ENCODE results near the gene COG3. TPM values are rescaled to one million over a fixed set of nuclear protein-coding genes. Genes with fewer than 3 reads are reported as not detected.

COG3 gene
- total and polyA plus RNA-seq, 2 of the 13 experiments (the other 11 are each of a cell fraction or from before 2014, with no cell fraction given) = 37.8 to 47.5 TPM

GRCh38 chr13:45447050-45447661 lies 17.6 kb upstream of the COG3 start (continued):
- TF ChIP-seq ZNF503 (CRISPR knock-in tag; IDR thresholded peaks at IDR 0.05) = peak; percentile 65; the same call in 1 of the 2 replicates
- TF ChIP-seq HMGA1 (CRISPR knock-in tag; conservative IDR thresholded peaks at IDR 0.05) = no peak
- TF ChIP-seq, protein P1, sequence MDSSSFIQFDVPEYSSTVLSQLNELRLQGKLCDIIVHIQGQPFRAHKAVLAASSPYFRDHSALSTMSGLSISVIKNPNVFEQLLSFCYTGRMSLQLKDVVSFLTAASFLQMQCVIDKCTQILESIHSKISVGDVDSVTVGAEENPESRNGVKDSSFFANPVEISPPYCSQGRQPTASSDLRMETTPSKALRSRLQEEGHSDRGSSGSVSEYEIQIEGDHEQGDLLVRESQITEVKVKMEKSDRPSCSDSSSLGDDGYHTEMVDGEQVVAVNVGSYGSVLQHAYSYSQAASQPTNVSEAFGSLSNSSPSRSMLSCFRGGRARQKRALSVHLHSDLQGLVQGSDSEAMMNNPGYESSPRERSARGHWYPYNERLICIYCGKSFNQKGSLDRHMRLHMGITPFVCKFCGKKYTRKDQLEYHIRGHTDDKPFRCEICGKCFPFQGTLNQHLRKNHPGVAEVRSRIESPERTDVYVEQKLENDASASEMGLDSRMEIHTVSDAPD (CRISPR knock-in tag; IDR thresholded peaks at IDR 0.05) = no peak
- TF ChIP-seq ZNF264 (CRISPR knock-in tag; IDR thresholded peaks at IDR 0.05) = peak; percentile 69; the same call in 1 of the 2 replicates
- TF ChIP-seq, protein P2, sequence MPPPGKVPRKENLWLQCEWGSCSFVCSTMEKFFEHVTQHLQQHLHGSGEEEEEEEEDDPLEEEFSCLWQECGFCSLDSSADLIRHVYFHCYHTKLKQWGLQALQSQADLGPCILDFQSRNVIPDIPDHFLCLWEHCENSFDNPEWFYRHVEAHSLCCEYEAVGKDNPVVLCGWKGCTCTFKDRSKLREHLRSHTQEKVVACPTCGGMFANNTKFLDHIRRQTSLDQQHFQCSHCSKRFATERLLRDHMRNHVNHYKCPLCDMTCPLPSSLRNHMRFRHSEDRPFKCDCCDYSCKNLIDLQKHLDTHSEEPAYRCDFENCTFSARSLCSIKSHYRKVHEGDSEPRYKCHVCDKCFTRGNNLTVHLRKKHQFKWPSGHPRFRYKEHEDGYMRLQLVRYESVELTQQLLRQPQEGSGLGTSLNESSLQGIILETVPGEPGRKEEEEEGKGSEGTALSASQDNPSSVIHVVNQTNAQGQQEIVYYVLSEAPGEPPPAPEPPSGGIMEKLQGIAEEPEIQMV (CRISPR knock-in tag; IDR thresholded peaks at IDR 0.05; ENCODE audit: low read depth) = 0 out of 2 replicates have a peak, but pooled peaks have one; percentile 31
- peak; percentile 54 to 76; a peak in 3 of 4 replicates for TF ChIP-seq ATF4 (CRISPR knock-in tag; IDR thresholded peaks at IDR 0.05)
- TF ChIP-seq ZNF292 (CRISPR knock-in tag; IDR thresholded peaks at IDR 0.05; ENCODE audit: borderline replicate concordance, low read depth) = peak; percentile 87; the same call in 1 of the 2 replicates
- TF ChIP-seq ZBTB7B (CRISPR knock-in tag; IDR thresholded peaks at IDR 0.05) = peak; percentile 32; the same call in 1 of the 2 replicates
- no peak for TF ChIP-seq RFX1 (IDR thresholded peaks at IDR 0.05)
- TF ChIP-seq ZNF781 (CRISPR knock-in tag; IDR thresholded peaks at IDR 0.05; ENCODE audit: borderline replicate concordance, not compliant biosample characterization) = no peak
- peak; percentile 58; the same call in 1 of the 2 replicates for TF ChIP-seq POGK (CRISPR knock-in tag; conservative IDR thresholded peaks at IDR 0.05)
- TF ChIP-seq, protein P3, sequence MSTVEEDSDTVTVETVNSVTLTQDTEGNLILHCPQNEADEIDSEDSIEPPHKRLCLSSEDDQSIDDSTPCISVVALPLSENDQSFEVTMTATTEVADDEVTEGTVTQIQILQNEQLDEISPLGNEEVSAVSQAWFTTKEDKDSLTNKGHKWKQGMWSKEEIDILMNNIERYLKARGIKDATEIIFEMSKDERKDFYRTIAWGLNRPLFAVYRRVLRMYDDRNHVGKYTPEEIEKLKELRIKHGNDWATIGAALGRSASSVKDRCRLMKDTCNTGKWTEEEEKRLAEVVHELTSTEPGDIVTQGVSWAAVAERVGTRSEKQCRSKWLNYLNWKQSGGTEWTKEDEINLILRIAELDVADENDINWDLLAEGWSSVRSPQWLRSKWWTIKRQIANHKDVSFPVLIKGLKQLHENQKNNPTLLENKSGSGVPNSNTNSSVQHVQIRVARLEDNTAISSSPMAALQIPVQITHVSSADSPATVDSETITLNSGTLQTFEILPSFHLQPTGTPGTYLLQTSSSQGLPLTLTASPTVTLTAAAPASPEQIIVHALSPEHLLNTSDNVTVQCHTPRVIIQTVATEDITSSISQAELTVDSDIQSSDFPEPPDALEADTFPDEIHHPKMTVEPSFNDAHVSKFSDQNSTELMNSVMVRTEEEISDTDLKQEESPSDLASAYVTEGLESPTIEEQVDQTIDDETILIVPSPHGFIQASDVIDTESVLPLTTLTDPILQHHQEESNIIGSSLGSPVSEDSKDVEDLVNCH (CRISPR knock-in tag; IDR thresholded peaks at IDR 0.05) = no peak
- no peak for TF ChIP-seq ZNF468 (CRISPR knock-in tag; IDR thresholded peaks at IDR 0.05)
- TF ChIP-seq BRD4 (CRISPR knock-in tag; IDR thresholded peaks at IDR 0.05) = peak; percentile 64; the same call in 1 of the 2 replicates
- no peak for TF ChIP-seq PTBP1 (IDR thresholded peaks at IDR 0.05; ENCODE audit: low read depth, low read length, poor library complexity, severe bottlenecking)
- TF ChIP-seq RXRB (CRISPR knock-in tag; IDR thresholded peaks at IDR 0.05; ENCODE audit: borderline replicate concordance) = peak; percentile 96
- no peak for TF ChIP-seq ZZZ3 (CRISPR knock-in tag; IDR thresholded peaks at IDR 0.05; ENCODE audit: borderline replicate concordance)
- TF ChIP-seq JUNB (CRISPR knock-in tag; IDR thresholded peaks at IDR 0.05; ENCODE audit: borderline replicate concordance) = no peak
